ENCODE measurements around the gene SPINK9.

DNA sequence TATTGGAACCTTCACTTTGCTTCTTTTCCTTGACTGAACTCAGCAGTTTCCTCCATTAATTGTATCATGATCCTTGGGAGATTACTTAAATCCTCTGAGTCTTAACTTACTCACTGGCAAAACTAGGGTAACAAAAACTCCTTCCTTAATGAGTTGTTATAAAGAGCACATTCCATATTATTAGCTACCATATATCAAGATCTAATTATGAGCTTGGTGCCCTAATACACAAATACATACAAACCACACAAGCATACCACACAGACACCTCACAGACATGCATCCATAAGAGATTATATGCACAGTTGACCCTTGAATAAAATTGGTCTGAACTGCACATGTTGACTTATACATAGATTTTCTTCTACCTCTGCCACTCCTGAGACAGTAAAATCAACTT, 25.6 kb upstream of the SPINK9 start:
- TF ChIP-seq FOXA1 (IDR thresholded peaks at IDR 0.05) (no peak), ZNF384 (IDR thresholded peaks at IDR 0.05) (no peak), FOXK2 (IDR thresholded peaks at IDR 0.05) (no peak), SUZ12 (IDR thresholded peaks at IDR 0.05) (no peak), SP1 (IDR thresholded peaks at IDR 0.05) (no peak)

Measured in HEK293T (cell line).